Thyroid gland (tissue), 4 donors: ENCODE data around the gene REXO4. TPM values are rescaled to one million over a fixed set of nuclear protein-coding genes. Genes with fewer than 3 reads are reported as not detected.

Experiments used
- DNase-seq, 2 donors: peaks; one replicate each; pipeline ENCODE4 v3.0.0-alpha.2; 2019
- H3K27ac ChIP-seq, 3 donors: fragments of 200-600 bp; sonication (generic); 1 replicate in 2 of 3; 2 replicates in 1 of 3; pipeline ENCODE4 v1.5.1; 2016 to 2019; ENCODE audit warnings: mild to moderate bottlenecking in 1 of 3, moderate library complexity in 1 of 3
- H3K27me3 ChIP-seq: fragments of 200-600 bp; sonication (generic); one replicate; pipeline ENCODE4 v1.5.1; 2019
- H3K36me3 ChIP-seq, 2 donors: fragments of 200-600 bp; sonication (generic); one replicate each; pipeline ENCODE4 v1.5.1; 2016 to 2019
- H3K4me1 ChIP-seq, 2 donors: fragments of 200-600 bp; sonication (generic); one replicate each; pipeline ENCODE4 v1.5.1; 2017 to 2019
- H3K4me3 ChIP-seq, 3 donors: fragments of 200-600 bp; sonication (generic); replicated peaks in 1 of 3; 1 replicate in 2 of 3; 2 replicates in 1 of 3; pipeline ENCODE4 v1.5.1; 2016; ENCODE audit warnings: mild to moderate bottlenecking in 1 of 3
- H3K9me3 ChIP-seq: fragments of 200-600 bp; sonication (generic); one replicate; pipeline ENCODE4 v1.5.1; 2017
- POLR2A ChIP-seq, 2 donors: fragments of 450-650 bp; IDR thresholded peaks; one replicate each; pipeline ENCODE4 v1.6.1; 2017; ENCODE audit warnings: antibody characterized with exemption in 2 of 2, mild to moderate bottlenecking in 2 of 2, moderate library complexity in 1 of 2
- WGBS, 2 donors: methylation state at CpG; one replicate each; pipeline ENCODE4 v1.1.5; 2017; 5-methylcytosine and 5-hydroxymethylcytosine counted together
- intact Hi-C: fragments of 100-400 bp; cut with DNase I; formaldehyde crosslinking; loops from one replicate; pipeline ENCODE4 v1.15.1; 2023
- total RNA-seq, 4 donors: library from RNA; depleted of rRNA; stranded (reverse); fragments of >200 nt; gene quantifications; one replicate each; pipeline ENCODE4 v1.2.3, GENCODE V29; 2016
- TF ChIP-seq, protein P1 (sequence below), 6 experiments: fragments of 200-600 bp in 3 of 6; fragments of 450-650 bp in 3 of 6; sonication (generic) in 3 of 6; IDR thresholded peaks; one replicate each; pipeline ENCODE4 v1.5.1; 2016 to 2019; ENCODE audit warnings: antibody characterized with exemption in 6 of 6, mild to moderate bottlenecking in 2 of 6, inconsistent platforms in 1 of 6, moderate library complexity in 1 of 6

Gene REXO4
- total RNA-seq, 4 donors from 2014 or later, result 16.0 to 21.9 (median 19.0) TPM

- peak; percentile 60 to 82 for DNase-seq
These were observed 46.2 kb upstream of the REXO4 start for GRCh38 chr9:133463864-133464615.

DNA sequence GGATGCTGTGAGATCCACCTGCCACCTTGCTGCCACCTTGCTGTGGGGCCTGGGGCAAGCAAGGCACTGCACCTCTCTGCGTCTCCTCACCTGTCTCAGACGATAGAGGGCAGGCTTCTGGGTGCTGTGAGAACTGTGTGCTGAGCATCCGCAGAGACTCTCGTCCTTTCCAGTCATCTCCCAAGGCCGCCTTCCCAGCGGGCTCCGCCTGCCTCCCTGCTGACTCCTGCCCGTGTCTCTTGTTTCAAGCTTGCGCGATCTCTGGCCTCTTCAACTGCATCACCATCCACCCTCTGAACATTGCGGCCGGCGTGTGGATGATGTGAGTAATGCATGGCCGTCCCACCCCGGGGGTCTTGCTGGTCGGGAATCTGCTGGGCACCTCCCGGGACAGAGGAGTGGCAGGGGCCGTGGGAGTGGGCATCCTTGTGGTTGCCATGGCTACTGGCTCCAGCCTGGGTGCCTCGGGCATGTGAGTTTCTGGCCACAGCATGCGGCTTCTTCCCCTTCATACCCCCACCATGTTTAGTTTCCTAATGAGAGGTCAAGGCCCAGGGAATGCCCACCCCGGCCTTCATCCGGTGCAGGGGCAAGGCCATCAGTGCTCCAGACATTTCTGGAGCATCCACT lies 45.5 kb upstream of the REXO4 start:
- Histone ChIP-seq H3K27me3 (no peaks in the 10 kb centered on the region), H3K4me1 (peaks cover 6 to 15% of the 10 kb centered on the region in 2 donors), H3K9me3 (no peaks in the 10 kb centered on the region), H3K4me3 (no peak overlapping the region), H3K36me3 (no peaks in the 10 kb centered on the region), H3K27ac (no peak overlapping the region)
- no peak for DNase-seq
- TF ChIP-seq, protein P1, sequence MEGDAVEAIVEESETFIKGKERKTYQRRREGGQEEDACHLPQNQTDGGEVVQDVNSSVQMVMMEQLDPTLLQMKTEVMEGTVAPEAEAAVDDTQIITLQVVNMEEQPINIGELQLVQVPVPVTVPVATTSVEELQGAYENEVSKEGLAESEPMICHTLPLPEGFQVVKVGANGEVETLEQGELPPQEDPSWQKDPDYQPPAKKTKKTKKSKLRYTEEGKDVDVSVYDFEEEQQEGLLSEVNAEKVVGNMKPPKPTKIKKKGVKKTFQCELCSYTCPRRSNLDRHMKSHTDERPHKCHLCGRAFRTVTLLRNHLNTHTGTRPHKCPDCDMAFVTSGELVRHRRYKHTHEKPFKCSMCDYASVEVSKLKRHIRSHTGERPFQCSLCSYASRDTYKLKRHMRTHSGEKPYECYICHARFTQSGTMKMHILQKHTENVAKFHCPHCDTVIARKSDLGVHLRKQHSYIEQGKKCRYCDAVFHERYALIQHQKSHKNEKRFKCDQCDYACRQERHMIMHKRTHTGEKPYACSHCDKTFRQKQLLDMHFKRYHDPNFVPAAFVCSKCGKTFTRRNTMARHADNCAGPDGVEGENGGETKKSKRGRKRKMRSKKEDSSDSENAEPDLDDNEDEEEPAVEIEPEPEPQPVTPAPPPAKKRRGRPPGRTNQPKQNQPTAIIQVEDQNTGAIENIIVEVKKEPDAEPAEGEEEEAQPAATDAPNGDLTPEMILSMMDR (IDR thresholded peaks at IDR 0.05), result no peak
- no peak for TF ChIP-seq POLR2A (IDR thresholded peaks at IDR 0.05)
- intact Hi-C loops, result no loop called here
- 92 to 93% methylated on average over 22 of the region's 22 CpGs for WGBS, 2 donors

More at GRCh38 chr9:133463864-133464615, 46.2 kb upstream of the REXO4 start:
- no peak overlapping the region for H3K27ac ChIP-seq
- peaks cover 4 to 5% of the 10 kb centered on the region in 2 donors for H3K36me3 ChIP-seq
- no peaks in the 10 kb centered on the region for H3K27me3 ChIP-seq
- no peak overlapping the region for H3K4me3 ChIP-seq
- H3K4me1 ChIP-seq, result peaks cover 6 to 13% of the 10 kb centered on the region in 2 donors
- WGBS, 2 donors, result 75 to 80% methylated on average over 21 to 24 of the region's 24 CpGs
- TF ChIP-seq, protein P1 (IDR thresholded peaks at IDR 0.05), result no peak
- no peak for TF ChIP-seq POLR2A (IDR thresholded peaks at IDR 0.05)
- intact Hi-C loops, result no loop called here
- H3K9me3 ChIP-seq, result no peaks in the 10 kb centered on the region

DNA sequence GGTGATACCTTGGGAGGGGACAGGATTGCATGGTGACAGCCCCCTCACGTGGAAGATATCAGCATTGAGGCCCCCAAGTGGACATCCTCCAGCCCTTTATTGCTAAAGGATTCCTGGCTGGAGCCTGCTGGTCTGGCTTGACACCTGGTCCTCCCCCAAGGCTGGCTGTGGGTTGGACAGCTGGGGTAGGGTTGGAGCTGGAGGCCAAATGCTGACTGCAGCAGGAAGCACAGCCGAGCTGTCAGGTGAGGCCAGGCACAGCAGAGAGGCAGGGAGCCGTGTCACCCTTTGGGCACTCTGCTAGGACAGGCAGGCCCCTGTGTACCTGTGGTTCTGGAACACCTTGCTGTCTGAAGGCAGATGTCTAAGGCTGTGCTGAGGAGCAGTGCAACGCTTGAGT lies 44.2 kb upstream of the REXO4 start:
- H3K27ac ChIP-seq, result no peak overlapping the region
- H3K27me3 ChIP-seq, result no peaks in the 10 kb centered on the region
- no peaks in the 10 kb centered on the region for H3K9me3 ChIP-seq
- no peaks in the 10 kb centered on the region for H3K36me3 ChIP-seq
- intact Hi-C loops, result no loop called here
- peaks cover 6 to 15% of the 10 kb centered on the region in 2 donors for H3K4me1 ChIP-seq
- no peak for TF ChIP-seq POLR2A (IDR thresholded peaks at IDR 0.05)
- TF ChIP-seq, protein P1 (IDR thresholded peaks at IDR 0.05), result no peak
- WGBS, 2 donors, result 47 to 79% methylated on average over 4 of the region's 4 CpGs
- H3K4me3 ChIP-seq, result no peak overlapping the region
- peak; percentile 36 to 41 for DNase-seq

DNA sequence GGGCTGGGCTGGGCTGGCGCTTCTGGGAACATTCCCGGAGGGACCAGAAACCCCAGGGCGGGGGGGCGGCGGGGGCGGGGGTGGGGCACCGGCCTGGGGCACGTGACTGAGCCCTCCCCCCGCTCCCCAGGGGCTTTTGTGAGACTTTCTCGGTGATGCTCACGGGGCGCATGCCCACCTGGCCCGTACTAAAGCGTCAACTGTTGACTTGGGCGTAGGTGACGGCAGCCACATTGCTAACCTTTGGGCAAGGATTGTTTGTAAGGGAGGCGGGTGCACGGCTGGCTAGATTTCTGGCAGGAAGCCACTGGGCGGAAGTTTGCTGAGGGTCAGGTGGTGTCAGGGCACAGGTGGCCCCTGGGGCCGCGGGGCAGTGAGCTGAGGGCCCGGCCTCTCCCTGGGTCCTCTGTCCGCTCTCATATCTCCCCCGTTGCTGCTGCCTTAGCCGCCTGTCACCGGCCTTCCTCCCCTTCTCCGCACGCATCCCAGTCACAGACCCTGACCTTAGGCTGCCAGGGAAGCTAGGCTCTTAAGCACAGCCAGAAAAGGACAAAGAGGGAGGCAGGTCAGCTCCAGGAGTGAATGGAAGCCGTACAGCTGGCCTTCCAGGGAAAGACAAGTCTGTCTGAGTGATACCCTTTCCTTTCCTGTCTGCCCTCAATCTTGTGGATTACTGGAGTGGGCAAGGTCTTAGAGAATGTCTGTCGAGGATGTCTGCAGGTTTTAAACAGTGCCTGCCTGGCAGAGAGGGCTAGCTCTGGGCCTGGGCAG lies 42.8 kb upstream of the REXO4 start:
- Histone ChIP-seq H3K27ac (peak overlapping the region; percentile 91 to 99 (median 91)), H3K4me3 (peak overlapping the region in 2 of 3 donors; percentile 47 to 60), H3K36me3 (no peaks in the 10 kb centered on the region), H3K27me3 (no peaks in the 10 kb centered on the region), H3K4me1 (peaks cover 6 to 15% of the 10 kb centered on the region in 2 donors), H3K9me3 (no peaks in the 10 kb centered on the region)
- TF ChIP-seq, protein P1 (IDR thresholded peaks at IDR 0.05), result no peak
- TF ChIP-seq POLR2A (IDR thresholded peaks at IDR 0.05), result no peak
- peak; percentile 86 to 89 for DNase-seq
- WGBS, 2 donors, result 21 to 22% methylated on average over 15 to 16 of the region's 30 CpGs
- intact Hi-C loops, result no loop called here
